GM18499 (cell line): ENCODE data around the gene NFKB1.
"Not testable (repeated sequence)": the region's sequence is repeated elsewhere in the genome, so short reads cannot be mapped to it uniquely, and the experiment has no call there.

Source experiments
- ATAC-seq: cut with Tn5 transposase; IDR thresholded peaks from one replicate; pipeline ENCODE4 v1.9.1; 2021; ENCODE audit warnings: moderate number of reproducible peaks; ENCODE audit not compliant: insufficient read depth, unreplicated experiment

NFKB1 gene

DNA sequence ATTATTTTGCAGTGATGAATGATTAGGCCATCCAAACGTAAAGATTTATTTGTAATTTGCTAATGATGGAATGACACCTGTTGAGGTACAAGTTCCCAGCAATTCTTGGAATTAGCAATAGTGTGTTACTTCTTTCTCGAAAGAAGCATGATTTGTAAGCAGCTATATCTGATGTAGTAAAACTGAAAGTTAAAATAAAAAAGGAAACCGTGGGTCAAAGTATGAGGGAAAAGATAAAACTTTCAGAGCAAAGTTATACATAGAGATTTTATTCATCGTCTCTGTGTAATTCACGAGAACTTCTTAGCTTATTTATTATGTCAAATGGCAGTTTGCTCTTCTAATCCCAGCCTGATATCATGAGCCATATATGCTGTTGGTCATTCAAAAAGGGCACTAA is 59.0 kb downstream of the NFKB1 start:
- ATAC-seq, result no peak

GRCh38 chr4:102560571-102561341 is 59.6 kb downstream of the NFKB1 start:
- ATAC-seq, result no peak

- no peak for ATAC-seq
These were observed 61.8 kb downstream of the NFKB1 start for GRCh38 chr4:102563000-102563399.

DNA sequence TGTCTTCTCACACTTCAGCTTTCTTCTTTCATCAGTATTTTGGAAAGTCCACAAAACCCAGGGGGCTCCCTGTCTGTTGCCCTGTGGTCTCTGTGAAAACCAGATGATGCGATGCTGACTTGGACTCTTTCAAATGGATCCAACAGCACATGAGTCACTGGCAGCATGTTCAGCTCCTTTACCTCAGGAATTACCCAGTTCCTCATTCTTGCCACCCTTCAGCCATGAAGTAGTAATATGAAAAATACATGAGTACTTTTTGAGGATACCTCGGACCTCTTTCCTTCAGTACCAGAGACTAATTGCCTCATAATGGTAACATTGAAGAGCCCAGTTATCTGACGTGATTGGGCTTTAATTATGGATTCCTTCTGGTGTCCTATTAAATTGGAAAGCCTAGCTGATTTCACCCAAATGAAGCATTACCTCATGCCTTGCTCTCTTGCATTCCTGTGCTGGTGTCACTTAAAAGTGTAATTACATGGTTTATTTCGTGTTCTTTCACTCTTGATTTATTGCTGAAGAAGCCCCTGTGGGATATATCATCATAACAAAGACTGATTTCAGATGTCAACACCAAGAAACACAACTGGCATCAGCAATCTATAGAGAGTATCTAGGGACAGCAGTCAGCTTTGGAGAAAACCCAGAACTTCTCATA is 63.4 kb downstream of the NFKB1 start:
- ATAC-seq, result peak; percentile 60

GRCh38 chr4:102565696-102566095 is 64.5 kb downstream of the NFKB1 start:
- ATAC-seq, result no peak

- ATAC-seq, result no peak
These were observed 65.3 kb downstream of the NFKB1 start for GRCh38 chr4:102566426-102566825.

DNA sequence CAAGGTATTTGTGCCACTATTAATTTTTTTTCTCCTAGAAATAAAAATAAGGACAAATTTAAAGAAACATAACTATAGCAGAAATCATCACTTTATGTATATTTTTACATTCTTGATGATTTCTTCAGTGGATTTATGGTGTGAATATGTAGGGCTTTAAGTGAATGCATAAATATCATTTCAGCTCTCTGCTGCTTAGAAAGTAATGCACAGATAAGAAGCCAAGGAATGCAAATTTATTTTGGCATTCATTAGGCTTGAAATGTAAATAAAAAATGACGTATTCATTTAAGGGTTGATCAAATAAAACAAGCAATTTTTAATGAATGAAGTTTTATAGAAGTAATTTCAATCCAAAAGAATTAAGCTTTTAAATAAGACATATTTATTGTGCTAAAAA is 66.3 kb downstream of the NFKB1 start:
- ATAC-seq, result no peak

DNA sequence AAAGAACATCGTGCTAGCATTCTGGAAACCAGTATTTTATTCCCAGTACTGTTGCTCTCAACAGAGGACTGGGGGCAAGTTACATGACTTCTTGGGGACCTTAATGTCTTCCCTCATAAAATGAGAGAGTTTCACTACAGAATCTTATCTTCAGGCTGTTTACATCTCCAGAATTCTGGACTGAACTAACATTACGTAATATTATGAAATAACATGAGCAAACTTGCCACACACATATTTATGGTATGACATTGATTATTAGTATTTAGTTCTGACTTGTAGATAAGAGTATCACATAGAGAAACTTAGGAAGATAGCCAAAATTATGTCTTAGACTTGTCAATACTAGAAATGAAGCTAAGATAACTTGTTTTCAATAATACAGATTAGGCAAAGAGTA is 68.0 kb downstream of the NFKB1 start:
- no peak for ATAC-seq

DNA sequence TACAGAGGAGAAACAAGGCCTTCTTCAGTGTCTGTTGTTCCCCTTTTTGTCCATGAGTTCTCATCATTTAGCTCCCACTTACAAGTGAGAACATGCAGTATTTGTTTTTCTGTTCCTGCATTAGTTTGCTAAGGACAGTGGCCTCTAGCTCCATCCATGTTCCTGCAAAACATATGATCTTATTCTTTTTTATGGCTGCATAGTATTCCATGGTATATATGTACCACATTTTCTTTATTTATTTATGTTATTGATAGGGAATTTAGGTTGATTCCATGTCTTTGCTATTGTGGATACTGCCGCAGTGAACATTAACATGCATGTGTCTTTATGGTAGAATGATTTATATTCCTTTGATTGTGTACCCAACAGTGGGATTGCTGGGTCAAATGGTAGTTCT is 69.1 kb downstream of the NFKB1 start:
- ATAC-seq, result not testable (repeated sequence)

GRCh38 chr4:102572452-102572851 is 71.3 kb downstream of the NFKB1 start:
- ATAC-seq, result no peak

DNA sequence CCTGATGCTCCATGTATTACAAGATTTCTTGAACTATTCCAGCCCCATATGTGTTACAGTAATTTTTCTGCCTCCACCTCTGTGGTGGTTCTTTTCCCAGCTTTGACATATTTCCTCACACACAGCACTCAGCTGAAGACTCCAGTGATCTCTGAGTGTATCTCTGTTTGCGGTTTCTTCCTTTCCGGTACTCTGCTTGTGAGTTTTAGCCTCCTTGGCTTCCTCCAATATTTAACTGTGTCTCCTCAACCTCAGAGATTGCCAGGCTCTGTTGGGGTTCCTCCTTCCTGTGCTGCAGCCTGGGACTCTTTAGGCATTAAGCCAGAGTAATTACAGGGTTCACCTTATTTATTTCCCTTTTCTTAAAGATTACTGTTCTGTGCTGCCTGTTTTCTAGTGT is 73.2 kb downstream of the NFKB1 start:
- no peak for ATAC-seq

DNA sequence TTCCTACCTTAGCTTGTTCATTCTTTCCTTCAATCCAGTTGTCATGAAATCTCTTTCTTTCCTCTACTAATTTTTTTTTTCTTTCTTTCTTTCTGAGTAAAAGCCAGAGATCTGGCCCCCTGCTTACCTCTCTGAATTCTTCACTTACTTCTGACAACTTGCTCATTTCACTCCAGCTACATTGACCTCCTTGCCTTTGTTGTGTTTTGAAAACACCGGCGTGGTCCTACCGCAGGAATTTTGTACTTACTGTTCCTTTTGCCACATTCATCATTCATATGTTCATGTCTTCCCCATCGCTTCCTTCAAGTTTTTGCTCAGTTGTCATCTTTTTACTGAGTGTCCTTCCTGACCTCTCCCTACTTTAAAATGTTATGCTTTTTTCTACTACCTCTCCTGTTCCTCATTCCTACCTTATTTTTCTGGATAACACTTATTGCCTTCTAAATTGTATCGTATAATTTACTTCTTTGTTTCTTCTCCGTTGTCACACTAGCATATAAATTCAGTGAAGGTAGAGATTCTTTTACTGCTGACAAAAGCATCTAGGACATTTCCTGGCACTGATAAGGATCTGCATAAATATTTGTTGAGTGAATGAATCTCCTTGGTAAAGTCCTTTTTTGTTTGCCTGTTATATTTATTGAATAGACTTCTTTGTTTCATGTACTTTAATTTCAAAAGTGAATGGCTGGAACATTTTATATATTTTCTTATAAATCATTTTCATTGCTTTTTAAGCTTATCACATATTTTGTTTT is 74.4 kb downstream of the NFKB1 start:
- no peak for ATAC-seq

DNA sequence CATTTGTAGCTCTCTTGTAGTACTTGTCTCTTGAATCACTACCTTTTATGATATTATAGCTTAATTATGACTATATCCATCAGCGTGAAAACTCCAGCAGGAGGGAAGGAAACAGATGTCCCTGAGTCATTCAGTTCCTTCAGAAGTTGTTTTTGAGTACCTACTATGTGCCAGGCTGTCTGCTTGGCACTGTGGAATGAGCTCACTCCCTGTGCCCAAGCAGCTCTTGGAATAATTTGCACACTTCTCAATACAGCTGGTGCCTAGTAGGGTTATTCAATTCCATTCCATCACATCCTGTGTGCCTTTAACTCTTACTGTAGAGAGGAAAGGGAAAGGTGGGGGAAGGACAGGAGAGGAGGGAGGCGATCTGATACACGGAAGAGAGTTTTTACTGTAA is 77.1 kb downstream of the NFKB1 start:
- no peak for ATAC-seq

DNA sequence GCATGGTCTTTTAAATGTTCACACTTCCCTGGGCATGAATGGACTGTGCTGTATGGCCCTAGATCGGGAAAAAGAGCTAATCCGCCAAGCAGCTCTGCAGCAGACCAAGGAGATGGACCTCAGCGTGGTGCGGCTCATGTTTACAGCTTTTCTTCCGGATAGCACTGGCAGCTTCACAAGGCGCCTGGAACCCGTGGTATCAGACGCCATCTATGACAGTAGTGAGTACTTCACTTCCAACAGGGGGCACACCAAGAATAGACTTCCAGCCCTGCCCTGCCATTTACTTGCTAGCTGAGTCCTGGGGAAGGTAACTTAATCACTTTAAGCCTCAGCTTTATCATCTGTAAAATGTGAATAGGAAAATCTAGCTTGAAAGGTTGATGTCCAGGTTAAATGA is 77.7 kb downstream of the NFKB1 start:
- ATAC-seq, result no peak

GRCh38 chr4:102579794-102580462 is 78.8 kb downstream of the NFKB1 start:
- no peak for ATAC-seq

DNA sequence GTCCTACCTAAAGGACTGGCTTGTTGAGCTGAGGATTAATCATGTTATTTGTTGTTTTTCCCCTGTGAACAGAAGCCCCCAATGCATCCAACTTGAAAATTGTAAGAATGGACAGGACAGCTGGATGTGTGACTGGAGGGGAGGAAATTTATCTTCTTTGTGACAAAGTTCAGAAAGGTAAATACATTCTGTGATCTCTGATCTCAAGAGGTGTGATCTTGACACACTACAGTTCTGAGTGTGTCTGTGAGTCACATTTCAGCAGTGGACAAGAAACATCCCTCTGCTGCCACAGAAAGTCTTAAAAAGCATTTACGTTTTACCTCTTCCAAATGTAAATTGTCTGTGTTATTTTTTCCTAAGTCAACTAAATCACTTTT is 79.3 kb downstream of the NFKB1 start:
- no peak for ATAC-seq

DNA sequence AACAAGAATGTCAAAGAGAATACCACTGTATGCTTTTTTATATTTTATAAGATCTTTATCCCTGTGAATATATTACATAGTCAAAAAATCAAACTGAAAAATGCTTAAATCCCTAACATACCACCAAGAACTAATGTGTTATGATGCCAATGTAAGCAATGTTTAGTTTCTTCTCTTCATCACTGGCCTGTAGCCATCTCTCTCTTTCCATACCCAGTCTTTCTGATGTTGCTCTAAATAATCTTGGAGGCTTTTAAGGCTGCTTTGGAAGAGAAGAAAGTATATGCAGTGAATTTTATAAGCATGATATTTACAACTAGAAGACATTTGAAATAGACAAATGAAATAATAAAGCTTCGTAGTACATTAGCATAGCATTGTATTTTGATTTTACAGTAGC is 82.9 kb downstream of the NFKB1 start:
- no peak for ATAC-seq

DNA sequence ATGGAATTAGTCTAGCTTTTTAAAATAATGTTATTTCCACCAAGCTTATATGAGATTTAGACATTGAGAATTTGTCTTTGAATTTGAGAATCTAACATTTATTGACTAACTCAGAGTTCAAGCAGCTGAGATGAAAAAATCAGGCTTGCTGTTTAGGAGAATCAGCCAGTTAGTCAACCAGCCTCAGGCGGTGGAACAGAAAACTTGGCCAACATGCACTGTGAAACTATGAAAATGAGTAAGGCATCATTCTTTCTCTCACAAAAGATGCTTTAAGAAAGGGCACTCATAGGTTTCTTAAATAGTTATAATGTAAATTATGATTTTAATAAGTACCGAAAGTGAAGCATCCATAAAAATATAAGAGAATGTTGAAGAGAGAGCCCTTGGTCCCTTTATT is 84.2 kb downstream of the NFKB1 start:
- no peak for ATAC-seq

- ATAC-seq, result peak; percentile 36
These were observed 85.0 kb downstream of the NFKB1 start for GRCh38 chr4:102586002-102586643.

GRCh38 chr4:102586644-102587021 is 85.5 kb downstream of the NFKB1 start:
- ATAC-seq, result peak; percentile 30
